Ovary (tissue), 9 donors: ENCODE results near the gene PYDC1. TPM values are rescaled to one million over a fixed set of nuclear protein-coding genes. Genes with fewer than 3 reads are reported as not detected.

Experiments
- DNase-seq, 5 donors: peaks; one replicate each; pipeline ENCODE4 v3.0.0-alpha.2; 2019 to 2020
- H3K27ac ChIP-seq, 2 donors: fragments of 200-600 bp; one replicate each; pipeline versions ENCODE4 v1.5.1 to v1.8.0; 2019 to 2022
- H3K27me3 ChIP-seq: fragments of 200-600 bp; one replicate; pipeline ENCODE4 v1.8.0; 2022
- H3K36me3 ChIP-seq: fragments of 200-600 bp; sonication (generic); one replicate; pipeline ENCODE4 v1.5.1; 2019
- H3K4me1 ChIP-seq: one replicate; pipeline ENCODE4 v1.8.1; 2013; ENCODE audit warnings: mild to moderate bottlenecking, moderate library complexity; ENCODE audit not compliant: insufficient read depth
- H3K4me3 ChIP-seq: fragments of 200-600 bp; sonication (generic); one replicate; pipeline ENCODE4 v1.5.1; 2017
- H3K9me3 ChIP-seq, 2 donors: fragments of 200-600 bp in 1 of 2; sonication (generic) in 1 of 2; one replicate each; pipeline versions ENCODE4 v1.5.1 to v1.8.1; 2013 to 2019; ENCODE audit warnings: mild to moderate bottlenecking in 1 of 2, moderate library complexity in 1 of 2
- CTCF ChIP-seq, 3 donors: fragments of 450-650 bp in 2 of 3; fragments of 200-600 bp in 1 of 3; IDR thresholded peaks; one replicate each; pipeline versions ENCODE4 v1.5.1 to v1.8.0; 2016 to 2022; ENCODE audit warnings: antibody characterized with exemption in 3 of 3, mild to moderate bottlenecking in 1 of 3
- EP300 ChIP-seq: sonication (generic); formaldehyde crosslinking; IDR thresholded peaks from one replicate; pipeline ENCODE4 v1.6.1; 2017; ENCODE audit warnings: antibody characterized with exemption
- POLR2A ChIP-seq: fragments of 450-650 bp; IDR thresholded peaks from one replicate; pipeline ENCODE4 v1.6.1; 2017; ENCODE audit warnings: antibody characterized with exemption, mild to moderate bottlenecking, moderate library complexity
- WGBS, 3 donors: extraction: QIAGEN DNeasy Blood & Tissue Kit in 1 of 3; methylation state at CpG; one replicate each; pipeline versions ENCODE4 v1.1.5 to v1.1.7; 2013 to 2017; 5-methylcytosine and 5-hydroxymethylcytosine counted together
- intact Hi-C, 4 donors: fragments of 100-400 bp; cut with DNase I; formaldehyde crosslinking; loops; one replicate each; pipeline versions ENCODE4 v1.11.0 to v1.15.1; 2022 to 2023
- polyA plus RNA-seq, 2 donors: library from polyadenylated mRNA; stranded (reverse); fragments of 200-250 nt in 1 of 2; fragments of 350-450 nt in 1 of 2; fragmentation: Illumina TruSeq in 1 of 2; extraction: RNeasy Lipid Tissue Mini Kit (QIAGEN cat#74804) in 1 of 2; gene quantifications; one replicate each; pipeline ENCODE4 v1.2.3, GENCODE V29; 2013 to 2014
- total RNA-seq, 7 donors: library from RNA; depleted of rRNA in 2 of 7; stranded (reverse); fragments of >200 nt in 2 of 7; fragmentation: NEBNext Ultra II Directional in 3 of 7; extraction: Animal tissue kit (Norgen Biotek cat#: 25700) in 3 of 7; gene quantifications; one replicate each; pipeline versions ENCODE4 v1.1.0 to v1.2.4, GENCODE V29; 2016 to 2023
- donor health status: DM: no; HTN: no; CAD: no; lungs with moderate emphysema.
- donor health status: DM: no; HTN: no; CAD: no.
- donor health status: Bipolar disorder and iron deficiency.
- donor health status: DM: yes; HTN: yes; CAD: no.
- donor health status: DM: no; HTN: no; CAD: no.
- donor health status: DM: yes; HTN: yes; CAD: no.

The PYDC1 gene
- total and polyA plus RNA-seq, 9 donors, result not detected

GRCh38 chr16:31189412-31189778 is 27.5 kb downstream of the PYDC1 start:
- H3K27ac ChIP-seq, result no peak overlapping the region
- no peak for DNase-seq
- intact Hi-C loops, result loop anchor here in 2 of 4 donors (10.0 kb wide), 5 partner anchors 55 to 515 kb away; partner anchors contain the start of genes PRSS53 (in 1 of the 2) and PRSS8 (in 1 of the 2)

GRCh38 chr16:31188450-31189411 is 28.2 kb downstream of the PYDC1 start:
- H3K4me3 ChIP-seq, result no peak overlapping the region
- no peaks in the 10 kb centered on the region for H3K36me3 ChIP-seq
- H3K4me1 ChIP-seq, result peaks cover 3% of the 10 kb centered on the region
- WGBS, 3 donors, result 77 to 83% (median 78%) methylated on average over 3 of the region's 3 CpGs
- no peaks in the 10 kb centered on the region for H3K9me3 ChIP-seq
- H3K27ac ChIP-seq, result no peak overlapping the region
- no peak for DNase-seq
- no peaks in the 10 kb centered on the region for H3K27me3 ChIP-seq
- no peak for TF ChIP-seq EP300
- TF ChIP-seq POLR2A, result no peak
- TF ChIP-seq CTCF (IDR thresholded peaks at IDR 0.05), result no peak
- intact Hi-C loops, result loop anchor here in 2 of 4 donors (10.0 kb wide), 5 partner anchors 54 to 516 kb away; partner anchors contain the start of genes PRSS53 (in 1 of the 2) and PRSS8 (in 1 of the 2)

More at GRCh38 chr16:31189412-31189778, 27.5 kb downstream of the PYDC1 start:
- WGBS, 3 donors, result 75 to 83% (median 76%) methylated on average over 2 of the region's 2 CpGs
- no peak for TF ChIP-seq EP300
- TF ChIP-seq POLR2A, result no peak
- no peak for TF ChIP-seq CTCF (IDR thresholded peaks at IDR 0.05)
- H3K27me3 ChIP-seq, result no peaks in the 10 kb centered on the region
- peaks cover 2% of the 10 kb centered on the region for H3K4me1 ChIP-seq
- H3K36me3 ChIP-seq, result no peaks in the 10 kb centered on the region
- no peak overlapping the region for H3K4me3 ChIP-seq
- H3K9me3 ChIP-seq, result no peaks in the 10 kb centered on the region

GRCh38 chr16:31187808-31188189 is 29.1 kb downstream of the PYDC1 start:
- no peaks in the 10 kb centered on the region for H3K36me3 ChIP-seq

GRCh38 chr16:31186930-31187807 is 29.8 kb downstream of the PYDC1 start:
- 70 to 78% (median 77%) methylated on average over 10 of the region's 10 CpGs for WGBS, 3 donors
- Histone ChIP-seq H3K4me1 (peaks cover 11% of the 10 kb centered on the region), H3K27ac (no peak overlapping the region), H3K4me3 (no peak overlapping the region), H3K9me3 (no peaks in the 10 kb centered on the region), H3K36me3 (no peaks in the 10 kb centered on the region), H3K27me3 (no peaks in the 10 kb centered on the region)
- intact Hi-C loops, result loop anchor here in 2 of 4 donors (10.0 kb wide), 5 partner anchors 52 to 518 kb away; partner anchors contain the start of genes PRSS53 (in 1 of the 2) and PRSS8 (in 1 of the 2)
- TF ChIP-seq POLR2A (no peak), EP300 (no peak), CTCF (IDR thresholded peaks at IDR 0.05) (no peak)
- no peak for DNase-seq

More at GRCh38 chr16:31187808-31188189, 29.1 kb downstream of the PYDC1 start:
- intact Hi-C loops, result loop anchor here in 2 of 4 donors (10.0 kb wide), 5 partner anchors 53 to 517 kb away; partner anchors contain the start of genes PRSS53 (in 1 of the 2) and PRSS8 (in 1 of the 2)
- Histone ChIP-seq H3K9me3 (no peaks in the 10 kb centered on the region), H3K4me1 (peaks cover 6% of the 10 kb centered on the region), H3K27me3 (no peaks in the 10 kb centered on the region), H3K4me3 (no peak overlapping the region), H3K27ac (no peak overlapping the region)
- 77 to 83% (median 78%) methylated on average over 8 of the region's 8 CpGs for WGBS, 3 donors
- TF ChIP-seq POLR2A, result no peak
- DNase-seq, result no peak
